GM23338 (cell line): ENCODE results near the gene TFF2.

Source experiments
- EZH2 ChIP-seq: fragments of 200-600 bp; sonication (generic); IDR thresholded peaks from one replicate; pipeline ENCODE4 v1.8.0; 2017; ENCODE audit warnings: antibody characterized with exemption, mild to moderate bottlenecking, low read depth; ENCODE audit not compliant: unreplicated experiment
- EZH2phosphoT487 ChIP-seq: fragments of 200-600 bp; sonication (generic); IDR thresholded peaks from one replicate; pipeline ENCODE4 v1.8.1; 2018; ENCODE audit warnings: antibody characterized with exemption; ENCODE audit not compliant: unreplicated experiment
- POLR2AphosphoS5 ChIP-seq: IDR thresholded peaks from 2 replicates; pipeline ENCODE4 v1.6.1; 2016; ENCODE audit warnings: antibody characterized with exemption, low read depth
- TF ChIP-seq, protein P1 (sequence below), 2 experiments: fragments of 200-600 bp in 1 of 2; sonication (generic) in 1 of 2; conservative IDR thresholded peaks; 2 replicates each; pipeline versions ENCODE4 v1.5.1 to v1.6.1; 2016 to 2017; ENCODE audit warnings: antibody characterized with exemption in 2 of 2, low read depth in 2 of 2, mild to moderate bottlenecking in 2 of 2, moderate library complexity in 1 of 2
- TF ChIP-seq, protein P2 (sequence below): IDR thresholded peaks from one replicate; pipeline ENCODE4 v1.6.1; 2018; ENCODE audit warnings: antibody characterized with exemption; ENCODE audit not compliant: unreplicated experiment

DNA sequence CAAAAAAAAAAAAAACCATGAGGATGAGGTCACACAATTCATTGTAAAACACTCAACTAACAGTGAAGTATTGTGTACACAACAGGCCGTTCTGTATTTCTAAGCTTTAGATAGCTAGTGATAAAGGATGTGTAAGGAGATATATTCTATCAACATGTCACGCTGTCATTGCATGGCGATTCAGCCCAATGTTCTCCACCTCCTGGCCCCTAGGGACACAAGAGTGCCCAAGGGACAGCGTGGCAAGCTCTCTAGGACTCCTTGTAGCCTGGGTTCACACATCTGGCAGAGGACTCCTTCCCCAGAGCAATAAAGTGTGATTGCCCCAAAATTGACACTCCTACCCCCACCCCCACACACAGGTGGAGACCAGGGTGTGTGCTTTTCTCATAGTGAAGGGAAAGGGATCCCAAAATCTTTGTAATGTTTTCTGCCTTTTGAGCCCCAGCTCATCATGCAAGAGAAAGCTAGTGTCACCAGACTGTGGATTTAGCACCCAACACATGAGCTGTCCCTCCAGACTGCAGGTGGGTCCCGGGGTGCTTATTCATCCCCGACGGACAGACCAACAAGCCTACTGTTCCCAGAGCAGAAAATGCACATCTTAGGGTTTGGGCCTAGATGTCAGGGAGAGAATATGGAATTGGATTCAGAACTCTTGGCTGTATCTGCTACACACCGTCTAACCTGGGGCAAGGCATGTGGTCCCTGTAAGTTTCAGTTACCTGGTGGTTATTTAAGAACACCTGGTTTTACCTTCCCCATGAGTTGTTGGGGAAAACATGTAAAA, 33.6 kb upstream of the TFF2 start:
- TF ChIP-seq, protein P1, sequence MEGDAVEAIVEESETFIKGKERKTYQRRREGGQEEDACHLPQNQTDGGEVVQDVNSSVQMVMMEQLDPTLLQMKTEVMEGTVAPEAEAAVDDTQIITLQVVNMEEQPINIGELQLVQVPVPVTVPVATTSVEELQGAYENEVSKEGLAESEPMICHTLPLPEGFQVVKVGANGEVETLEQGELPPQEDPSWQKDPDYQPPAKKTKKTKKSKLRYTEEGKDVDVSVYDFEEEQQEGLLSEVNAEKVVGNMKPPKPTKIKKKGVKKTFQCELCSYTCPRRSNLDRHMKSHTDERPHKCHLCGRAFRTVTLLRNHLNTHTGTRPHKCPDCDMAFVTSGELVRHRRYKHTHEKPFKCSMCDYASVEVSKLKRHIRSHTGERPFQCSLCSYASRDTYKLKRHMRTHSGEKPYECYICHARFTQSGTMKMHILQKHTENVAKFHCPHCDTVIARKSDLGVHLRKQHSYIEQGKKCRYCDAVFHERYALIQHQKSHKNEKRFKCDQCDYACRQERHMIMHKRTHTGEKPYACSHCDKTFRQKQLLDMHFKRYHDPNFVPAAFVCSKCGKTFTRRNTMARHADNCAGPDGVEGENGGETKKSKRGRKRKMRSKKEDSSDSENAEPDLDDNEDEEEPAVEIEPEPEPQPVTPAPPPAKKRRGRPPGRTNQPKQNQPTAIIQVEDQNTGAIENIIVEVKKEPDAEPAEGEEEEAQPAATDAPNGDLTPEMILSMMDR (conservative IDR thresholded peaks at IDR 0.05; ENCODE audit: low read depth in 2 of 2): no peak
- no peak for TF ChIP-seq EZH2
- TF ChIP-seq, protein P2, sequence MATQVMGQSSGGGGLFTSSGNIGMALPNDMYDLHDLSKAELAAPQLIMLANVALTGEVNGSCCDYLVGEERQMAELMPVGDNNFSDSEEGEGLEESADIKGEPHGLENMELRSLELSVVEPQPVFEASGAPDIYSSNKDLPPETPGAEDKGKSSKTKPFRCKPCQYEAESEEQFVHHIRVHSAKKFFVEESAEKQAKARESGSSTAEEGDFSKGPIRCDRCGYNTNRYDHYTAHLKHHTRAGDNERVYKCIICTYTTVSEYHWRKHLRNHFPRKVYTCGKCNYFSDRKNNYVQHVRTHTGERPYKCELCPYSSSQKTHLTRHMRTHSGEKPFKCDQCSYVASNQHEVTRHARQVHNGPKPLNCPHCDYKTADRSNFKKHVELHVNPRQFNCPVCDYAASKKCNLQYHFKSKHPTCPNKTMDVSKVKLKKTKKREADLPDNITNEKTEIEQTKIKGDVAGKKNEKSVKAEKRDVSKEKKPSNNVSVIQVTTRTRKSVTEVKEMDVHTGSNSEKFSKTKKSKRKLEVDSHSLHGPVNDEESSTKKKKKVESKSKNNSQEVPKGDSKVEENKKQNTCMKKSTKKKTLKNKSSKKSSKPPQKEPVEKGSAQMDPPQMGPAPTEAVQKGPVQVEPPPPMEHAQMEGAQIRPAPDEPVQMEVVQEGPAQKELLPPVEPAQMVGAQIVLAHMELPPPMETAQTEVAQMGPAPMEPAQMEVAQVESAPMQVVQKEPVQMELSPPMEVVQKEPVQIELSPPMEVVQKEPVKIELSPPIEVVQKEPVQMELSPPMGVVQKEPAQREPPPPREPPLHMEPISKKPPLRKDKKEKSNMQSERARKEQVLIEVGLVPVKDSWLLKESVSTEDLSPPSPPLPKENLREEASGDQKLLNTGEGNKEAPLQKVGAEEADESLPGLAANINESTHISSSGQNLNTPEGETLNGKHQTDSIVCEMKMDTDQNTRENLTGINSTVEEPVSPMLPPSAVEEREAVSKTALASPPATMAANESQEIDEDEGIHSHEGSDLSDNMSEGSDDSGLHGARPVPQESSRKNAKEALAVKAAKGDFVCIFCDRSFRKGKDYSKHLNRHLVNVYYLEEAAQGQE: no peak
- no peak for TF ChIP-seq POLR2AphosphoS5
- TF ChIP-seq EZH2phosphoT487: no peak
